Omental fat pad (tissue), 4 donors: Measurements from ENCODE around the gene DR1. TPM values are rescaled to one million over a fixed set of nuclear protein-coding genes. Genes with fewer than 3 reads are reported as not detected.

Experiments
- ATAC-seq: fragments of 150-250 bp; one replicate; pipeline ENCODE4 v1.9.1; 2016; ENCODE audit warnings: mild to moderate bottlenecking, moderate library complexity; ENCODE audit not compliant: low FRiP score
- DNase-seq: peaks from one replicate; pipeline ENCODE4 v3.0.0-alpha.2; 2019; ENCODE audit warnings: low spot score
- small RNA-seq: library from RNA; depleted of rRNA; stranded (forward); fragments of <200 nt; gene quantifications from one replicate; pipeline ENCODE3, GENCODE V24; 2016
- total RNA-seq, 4 donors: library from RNA; depleted of rRNA; stranded (reverse); fragments of >200 nt; gene quantifications; one replicate each; pipeline ENCODE4 v1.1.0, GENCODE V29; 2016
- TF ChIP-seq, protein P1 (sequence below), 3 donors: fragments of 450-650 bp; IDR thresholded peaks; one replicate each; pipeline ENCODE4 v1.5.1; 2016 to 2017; ENCODE audit warnings: antibody characterized with exemption in 3 of 3, mild to moderate bottlenecking in 3 of 3, moderate library complexity in 2 of 3

DR1 gene
- total RNA-seq, 4 donors from 2014 or later = 21.4 to 31.9 (median 27.7) TPM

DNA sequence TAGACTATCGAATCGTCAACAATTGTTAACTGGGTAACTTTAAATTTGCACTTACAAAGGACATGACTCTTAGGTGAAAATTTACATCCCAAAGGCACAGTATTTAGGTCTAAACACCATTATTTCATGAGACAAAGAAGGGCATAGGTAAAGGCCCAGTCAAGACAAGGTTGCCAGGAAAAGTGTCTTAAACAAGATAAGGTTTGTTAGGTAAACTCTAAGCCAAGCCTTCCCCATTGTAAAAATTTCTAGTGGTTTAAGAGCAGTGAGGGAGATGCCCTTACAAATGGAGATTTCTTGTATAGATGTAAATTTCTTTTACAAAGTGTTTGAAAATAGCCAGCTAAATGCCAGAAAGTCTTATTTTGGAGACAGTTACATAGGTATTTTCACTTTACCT is 65.3 kb downstream of the DR1 start:
- TF ChIP-seq, protein P1, sequence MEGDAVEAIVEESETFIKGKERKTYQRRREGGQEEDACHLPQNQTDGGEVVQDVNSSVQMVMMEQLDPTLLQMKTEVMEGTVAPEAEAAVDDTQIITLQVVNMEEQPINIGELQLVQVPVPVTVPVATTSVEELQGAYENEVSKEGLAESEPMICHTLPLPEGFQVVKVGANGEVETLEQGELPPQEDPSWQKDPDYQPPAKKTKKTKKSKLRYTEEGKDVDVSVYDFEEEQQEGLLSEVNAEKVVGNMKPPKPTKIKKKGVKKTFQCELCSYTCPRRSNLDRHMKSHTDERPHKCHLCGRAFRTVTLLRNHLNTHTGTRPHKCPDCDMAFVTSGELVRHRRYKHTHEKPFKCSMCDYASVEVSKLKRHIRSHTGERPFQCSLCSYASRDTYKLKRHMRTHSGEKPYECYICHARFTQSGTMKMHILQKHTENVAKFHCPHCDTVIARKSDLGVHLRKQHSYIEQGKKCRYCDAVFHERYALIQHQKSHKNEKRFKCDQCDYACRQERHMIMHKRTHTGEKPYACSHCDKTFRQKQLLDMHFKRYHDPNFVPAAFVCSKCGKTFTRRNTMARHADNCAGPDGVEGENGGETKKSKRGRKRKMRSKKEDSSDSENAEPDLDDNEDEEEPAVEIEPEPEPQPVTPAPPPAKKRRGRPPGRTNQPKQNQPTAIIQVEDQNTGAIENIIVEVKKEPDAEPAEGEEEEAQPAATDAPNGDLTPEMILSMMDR (IDR thresholded peaks at IDR 0.05) = no peak
- DNase-seq (no peak), ATAC-seq (no peak)

DNA sequence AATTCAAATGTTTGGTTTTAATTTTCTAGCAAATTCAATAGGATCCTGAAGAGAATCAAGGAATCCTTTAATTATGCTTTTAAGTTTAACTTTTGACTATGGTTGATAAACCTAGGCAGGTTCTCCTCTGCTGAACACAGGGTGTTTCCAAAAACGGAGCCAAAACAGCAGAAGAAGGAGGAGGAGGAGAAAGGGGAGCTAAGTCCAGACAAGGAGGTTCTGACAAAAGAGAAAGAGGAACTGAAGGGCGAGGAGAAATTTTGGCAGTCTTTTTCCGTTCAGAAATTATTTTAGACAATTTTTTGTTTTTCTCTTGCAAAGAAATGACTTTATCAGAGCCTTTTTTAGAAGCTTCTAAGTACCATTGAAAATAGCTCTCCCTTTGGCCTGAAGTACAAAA is 69.0 kb downstream of the DR1 start:
- DNase-seq = no peak
- no peak for ATAC-seq
- TF ChIP-seq, protein P1 (IDR thresholded peaks at IDR 0.05) = no peak

DNA sequence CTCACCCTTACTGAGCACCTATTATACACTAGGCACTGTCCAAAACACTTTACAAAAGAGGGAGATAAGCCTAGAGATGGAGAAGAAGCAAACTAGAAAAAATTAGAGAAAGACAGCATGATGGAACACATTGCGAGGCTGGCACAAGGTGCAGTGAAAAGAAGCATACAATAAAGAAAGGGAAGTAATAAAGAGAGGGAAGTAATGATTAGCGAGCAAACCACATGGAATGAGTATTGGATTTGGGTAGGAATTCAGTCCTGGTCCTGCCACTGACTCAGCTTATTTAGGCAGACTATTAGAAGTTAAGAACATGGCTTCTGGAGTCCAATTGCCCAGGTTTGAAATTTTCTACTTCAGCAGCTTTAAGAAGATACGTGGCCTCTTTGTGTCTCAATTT is 69.6 kb downstream of the DR1 start:
- DNase-seq (no peak), ATAC-seq (no peak)
- TF ChIP-seq, protein P1 (IDR thresholded peaks at IDR 0.05) = no peak

DNA sequence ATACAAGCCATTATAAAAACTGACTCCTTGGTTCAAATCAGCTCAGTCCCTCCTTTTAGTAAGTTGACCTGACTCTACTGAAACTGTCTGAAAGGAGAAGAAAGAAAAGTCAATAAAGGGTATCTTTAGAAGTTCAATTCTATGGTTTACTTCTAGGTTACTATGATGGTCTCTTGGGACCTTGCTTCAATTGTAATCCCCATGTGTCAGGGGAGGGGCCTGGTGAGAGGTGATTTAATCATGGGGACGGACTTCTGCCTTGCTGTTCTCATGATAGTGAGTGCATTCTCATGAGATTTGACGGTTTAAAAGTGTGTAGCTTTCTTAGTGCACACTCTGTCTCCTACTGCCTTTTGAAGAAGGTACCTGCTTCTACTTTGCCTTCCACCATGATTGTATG is 70.5 kb downstream of the DR1 start:
- TF ChIP-seq, protein P1 (IDR thresholded peaks at IDR 0.05) = no peak
- ATAC-seq = no peak
- no peak for DNase-seq

Small RNA genes lying within 50 kb of the gene (small RNA-seq; reads per million reads assigned to genes)
- not detected for gene RF00019

Other genes starting within 250 kb of the DR1 start
- gene TMED5, start 165.5 kb upstream of the DR1 start, total RNA-seq = 100 to 1,000 TPM in 3 of 4 donors, 10 to 100 TPM in 1; 57.2 to 189 (median 136) TPM
- 10 to 100 TPM in 2 of 4 donors, 1 to 10 TPM in 2; 8.2 to 12.6 (median 10.1) TPM for gene CCDC18, start 165.2 kb upstream of the DR1 start, total RNA-seq
- 10 to 100 TPM; 16.7 to 47.1 (median 27.7) TPM for gene FNBP1L, start 102.2 kb downstream of the DR1 start, total RNA-seq